Measurements from ENCODE around the gene CCDC88B.

The CCDC88B gene

DNA sequence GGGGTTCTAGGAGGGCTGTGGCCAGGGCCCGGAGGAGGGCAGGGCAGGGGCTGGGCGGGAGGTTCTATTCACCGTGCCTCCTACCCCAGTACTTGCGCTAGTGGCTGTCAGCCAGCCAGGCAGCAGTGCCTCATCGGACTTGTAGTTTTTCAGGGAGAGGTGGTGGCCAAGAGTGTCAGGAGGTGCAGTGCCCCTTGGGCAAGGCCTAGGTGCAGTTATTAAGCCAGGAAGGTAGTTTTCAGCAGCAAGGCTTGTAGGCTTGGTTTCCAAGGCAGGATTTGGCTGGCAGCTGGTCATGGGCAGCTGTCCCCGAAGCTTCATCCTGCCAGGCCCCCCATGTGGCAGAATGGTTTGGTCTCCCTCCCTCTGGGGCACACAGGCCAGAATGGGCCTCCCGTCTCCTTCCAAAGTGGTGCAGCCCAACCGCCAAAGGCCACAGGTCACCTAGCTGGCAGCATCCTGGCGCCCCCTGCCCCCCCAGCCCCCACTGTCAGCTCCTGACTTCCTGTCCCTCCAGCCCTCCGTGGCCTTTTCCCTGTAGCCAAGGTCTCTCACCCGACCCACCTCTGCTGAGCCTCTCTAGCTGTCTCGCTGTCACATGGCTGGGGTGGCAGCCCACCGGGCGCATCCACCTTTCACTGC is 8.5 kb downstream of the CCDC88B start:
- no peak for DNase-seq

DNA sequence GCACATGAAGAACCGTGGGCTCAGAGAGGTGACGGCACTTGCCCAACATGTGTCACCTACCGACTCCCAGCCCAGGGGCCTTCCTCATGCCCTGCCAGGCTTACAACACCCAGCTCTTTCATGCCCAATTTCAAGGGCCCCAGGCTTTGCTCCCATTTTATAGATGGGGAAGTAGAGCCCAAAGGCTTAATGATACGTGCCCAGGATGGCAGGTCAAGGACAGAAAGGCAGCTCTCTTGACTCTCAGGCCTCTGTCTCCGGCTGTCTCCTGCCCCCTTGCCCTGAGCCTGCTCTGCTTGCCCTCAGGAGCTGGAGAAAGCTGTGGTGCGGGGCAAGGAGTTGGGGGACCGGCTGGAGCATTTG is 9.0 kb downstream of the CCDC88B start:
- no peak for DNase-seq

DNA sequence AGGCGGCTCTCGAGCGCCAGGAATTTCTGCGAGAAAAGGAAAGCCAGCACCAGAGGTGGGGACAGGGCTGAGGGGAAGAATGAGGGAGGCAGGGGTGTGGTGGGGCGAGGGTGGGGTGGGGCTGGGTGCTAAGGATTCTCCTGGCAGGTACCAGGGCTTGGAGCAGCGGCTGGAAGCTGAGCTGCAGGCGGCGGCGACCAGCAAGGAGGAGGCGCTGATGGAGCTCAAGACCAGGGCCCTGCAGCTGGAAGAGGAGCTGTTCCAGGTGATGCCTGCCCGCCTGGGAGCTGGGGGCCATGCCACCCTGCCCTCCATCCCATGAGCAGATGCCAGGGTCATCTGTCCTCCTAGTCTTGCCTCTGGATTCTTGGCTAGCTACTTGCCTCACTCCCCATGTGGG is 9.4 kb downstream of the CCDC88B start:
- no peak for DNase-seq

DNA sequence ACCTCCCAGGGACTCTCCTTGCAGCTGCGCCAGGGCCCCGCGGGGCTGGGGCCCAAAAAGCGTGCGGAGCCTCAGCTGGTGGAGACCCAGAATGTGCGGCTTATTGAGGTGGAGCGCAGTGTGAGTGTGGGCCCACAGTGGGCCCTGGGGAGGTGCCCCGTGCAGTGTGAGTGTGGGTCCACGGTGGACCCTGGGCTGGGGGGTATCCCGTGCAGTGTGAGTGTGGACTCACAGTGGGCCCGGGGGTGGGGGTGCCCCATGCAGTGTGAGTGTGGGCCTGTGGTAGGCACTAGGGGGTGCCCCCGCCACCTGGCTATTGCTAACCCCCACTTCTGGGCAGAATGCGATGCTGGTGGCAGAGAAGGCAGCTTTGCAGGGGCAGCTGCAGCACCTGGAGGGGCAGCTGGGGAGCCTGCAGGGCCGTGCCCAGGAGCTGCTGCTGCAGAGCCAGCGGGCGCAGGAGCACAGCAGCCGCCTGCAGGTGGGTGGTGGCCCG is 11.2 kb downstream of the CCDC88B start:
- DNase-seq: no peak

DNA sequence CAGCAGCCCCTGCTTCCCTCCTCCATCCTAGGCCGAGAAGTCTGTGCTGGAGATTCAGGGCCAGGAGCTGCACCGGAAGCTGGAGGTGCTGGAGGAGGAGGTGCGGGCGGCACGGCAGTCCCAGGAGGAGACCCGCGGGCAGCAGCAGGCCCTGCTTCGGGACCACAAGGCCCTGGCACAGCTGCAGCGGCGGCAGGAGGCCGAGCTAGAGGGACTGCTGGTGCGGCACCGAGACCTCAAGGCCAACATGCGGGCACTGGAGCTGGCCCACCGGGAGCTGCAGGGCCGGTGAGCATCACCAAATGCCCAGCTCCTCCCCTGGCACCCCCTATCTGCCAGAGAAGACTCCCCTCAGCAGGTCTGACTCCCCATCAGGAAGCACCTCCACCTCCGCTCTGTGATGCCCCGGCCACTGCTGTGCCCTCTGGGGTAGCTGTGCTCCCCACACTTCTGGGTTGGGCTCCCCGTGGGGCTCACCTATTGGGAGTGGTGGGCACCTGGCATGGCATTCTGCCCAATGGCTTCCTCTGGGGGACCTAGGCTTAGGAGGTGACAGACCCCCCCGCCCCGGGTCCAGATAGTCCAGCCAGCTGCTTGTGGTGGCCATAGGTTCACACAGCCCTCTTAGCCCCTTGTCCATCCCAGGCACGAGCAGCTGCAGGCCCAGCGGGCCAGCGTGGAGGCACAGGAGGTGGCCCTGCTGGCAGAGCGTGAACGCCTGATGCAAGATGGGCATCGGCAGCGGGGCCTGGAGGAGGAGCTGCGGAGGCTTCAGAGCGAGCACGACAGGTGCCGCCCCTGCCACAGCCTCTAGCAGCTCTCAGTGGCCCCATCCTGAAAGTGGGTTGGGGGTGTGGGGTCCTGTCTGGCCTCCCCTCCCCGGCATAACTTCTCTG is 12.3 kb downstream of the CCDC88B start:
- DNase-seq: no peak

DNA sequence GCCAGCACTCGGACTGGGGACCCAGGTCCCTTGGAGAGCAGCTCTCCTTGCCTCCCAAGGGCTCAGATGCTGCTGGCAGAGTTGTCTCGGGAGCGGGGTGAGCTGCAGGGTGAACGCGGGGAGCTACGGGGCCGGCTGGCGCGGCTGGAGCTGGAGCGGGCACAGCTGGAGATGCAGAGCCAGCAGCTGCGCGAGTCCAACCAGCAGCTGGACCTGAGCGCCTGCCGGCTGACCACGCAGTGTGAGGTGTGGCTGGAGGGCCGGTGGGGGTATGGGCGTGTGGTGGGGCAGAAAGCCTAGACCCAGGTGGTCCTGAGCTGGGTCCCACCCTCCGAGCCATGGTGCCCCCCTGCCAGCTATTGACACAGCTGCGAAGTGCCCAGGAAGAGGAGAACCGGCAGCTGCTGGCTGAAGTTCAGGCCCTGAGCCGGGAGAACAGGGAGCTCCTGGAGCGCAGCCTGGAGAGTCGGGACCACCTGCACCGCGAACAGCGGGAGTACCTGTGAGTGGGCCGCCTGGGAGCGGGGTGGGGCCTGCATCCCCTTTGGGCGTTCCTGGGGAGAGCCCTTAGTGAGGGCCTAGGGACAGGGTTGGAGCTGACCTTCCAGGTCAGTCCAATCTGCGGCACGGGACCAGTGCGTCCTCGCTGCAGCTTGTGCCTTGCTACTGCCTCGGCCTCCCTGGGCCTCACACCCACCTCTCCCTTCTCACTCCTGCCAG is 13.2 kb downstream of the CCDC88B start:
- no peak for DNase-seq

DNA sequence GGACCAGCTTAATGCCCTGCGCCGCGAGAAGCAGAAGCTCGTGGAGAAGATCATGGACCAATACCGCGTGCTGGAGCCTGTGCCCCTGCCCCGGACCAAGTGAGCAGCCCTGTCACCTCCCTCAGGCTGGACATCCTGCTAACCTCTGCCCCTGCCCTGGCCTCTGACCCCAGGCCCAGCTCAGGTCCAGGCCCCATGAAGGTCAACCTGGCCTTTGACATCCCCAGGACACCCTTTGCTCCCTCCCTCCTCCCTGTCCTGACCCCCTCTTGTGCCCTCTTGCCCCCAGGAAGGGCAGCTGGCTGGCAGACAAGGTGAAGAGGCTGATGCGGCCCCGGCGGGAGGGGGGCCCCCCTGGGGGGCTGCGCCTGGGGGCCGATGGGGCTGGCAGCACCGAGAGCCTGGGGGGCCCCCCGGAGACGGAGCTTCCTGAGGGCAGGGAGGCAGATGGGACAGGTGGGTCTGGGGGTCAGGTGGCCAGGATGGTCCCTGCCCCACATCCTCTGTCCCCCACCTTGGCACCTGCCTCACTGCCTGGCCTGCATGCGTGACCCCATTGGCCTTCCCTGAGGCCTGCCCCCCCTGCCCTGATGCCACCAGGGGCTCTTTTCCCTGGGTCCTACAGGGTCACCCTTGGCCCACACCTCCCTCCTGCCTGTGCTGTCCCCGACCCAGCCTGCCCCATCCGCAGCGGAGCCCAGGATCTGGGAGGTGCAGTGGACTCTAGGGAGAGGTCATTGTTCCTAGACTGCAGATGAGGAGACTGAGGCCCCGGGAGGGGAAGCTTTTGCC is 13.9 kb downstream of the CCDC88B start:
- DNase-seq: no peak

DNA sequence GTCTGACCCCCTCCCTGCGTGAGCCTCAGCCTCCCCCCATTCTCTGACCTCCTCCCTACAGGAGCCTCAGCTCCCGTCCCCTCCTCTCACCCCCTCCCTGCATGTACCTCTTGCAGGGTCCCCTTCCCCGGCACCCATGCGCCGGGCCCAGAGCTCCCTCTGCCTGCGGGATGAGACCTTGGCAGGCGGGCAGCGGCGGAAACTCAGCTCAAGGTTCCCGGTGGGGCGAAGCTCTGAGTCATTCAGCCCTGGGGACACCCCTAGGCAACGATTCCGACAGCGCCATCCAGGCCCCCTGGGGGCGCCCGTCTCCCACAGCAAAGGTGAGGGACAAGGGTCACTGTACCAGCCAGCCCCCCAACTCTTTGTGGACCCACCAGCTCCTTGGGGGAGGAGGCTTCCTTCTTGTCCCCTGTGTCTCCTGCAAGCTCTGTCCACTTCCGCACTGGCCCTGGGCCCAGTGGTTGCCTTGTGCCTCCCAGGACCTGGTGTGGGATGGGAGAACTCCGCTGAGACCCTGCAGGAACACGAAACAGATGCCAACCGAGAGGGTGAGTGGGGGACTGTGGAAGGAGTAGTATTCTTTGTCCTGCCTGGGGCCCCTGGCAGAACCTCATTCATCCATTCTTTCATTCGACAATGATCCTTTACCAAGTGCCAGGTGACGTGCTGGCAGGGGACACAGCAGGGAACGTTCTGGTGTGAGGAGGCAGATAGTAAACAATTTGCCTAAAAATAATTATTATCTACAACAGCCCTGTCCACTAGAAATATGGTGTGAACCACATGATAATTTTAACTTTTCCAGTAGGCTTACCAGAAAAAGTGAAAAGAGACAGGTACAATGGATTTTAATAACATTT is 15.3 kb downstream of the CCDC88B start:
- peak; percentile 79 for DNase-seq

DNA sequence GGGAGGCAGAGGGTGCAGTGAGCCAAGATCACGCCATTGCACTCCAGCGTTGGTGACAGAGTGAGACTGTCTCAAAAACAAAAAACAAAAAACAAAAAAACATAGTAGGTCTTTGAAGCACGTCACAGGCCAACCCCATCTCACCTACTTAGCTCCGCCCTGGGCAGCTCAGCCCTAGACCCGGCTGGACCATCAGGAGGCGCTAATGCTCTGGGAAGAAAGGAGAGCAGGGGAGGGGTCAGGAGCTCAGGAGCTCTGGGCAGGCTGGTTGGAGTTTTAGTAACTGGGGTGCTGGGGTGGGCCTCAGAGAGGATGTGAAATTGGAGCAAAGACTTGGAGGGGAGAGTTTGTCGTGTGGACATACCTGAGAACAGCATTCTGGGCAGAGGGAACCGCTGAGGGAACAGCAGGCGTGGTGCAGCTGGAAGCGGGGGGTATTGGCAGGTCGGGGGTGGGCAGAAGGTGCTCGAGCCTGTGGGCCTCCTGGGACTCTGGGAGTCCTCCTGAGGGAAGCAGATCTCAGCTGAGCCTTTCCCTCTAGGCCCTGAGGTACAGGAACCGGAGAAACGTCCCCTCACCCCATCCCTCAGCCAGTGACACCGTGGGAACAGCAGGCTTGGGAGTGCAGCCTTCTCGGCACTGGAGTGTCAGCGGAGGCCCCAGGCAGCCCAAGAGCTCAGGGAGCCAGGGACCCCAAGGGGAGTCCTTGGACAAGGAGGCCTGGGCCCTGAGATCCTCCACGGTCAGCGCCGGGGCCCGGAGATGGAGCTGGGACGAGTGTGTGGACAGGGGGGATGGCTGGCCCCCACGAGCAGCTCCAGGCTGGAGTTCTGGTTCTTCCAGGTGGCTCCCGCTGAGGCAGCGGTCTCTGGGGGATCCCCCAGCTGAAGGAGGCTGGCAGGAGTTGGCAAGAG is 16.8 kb downstream of the CCDC88B start:
- DNase-seq: peak; percentile 46

DNA sequence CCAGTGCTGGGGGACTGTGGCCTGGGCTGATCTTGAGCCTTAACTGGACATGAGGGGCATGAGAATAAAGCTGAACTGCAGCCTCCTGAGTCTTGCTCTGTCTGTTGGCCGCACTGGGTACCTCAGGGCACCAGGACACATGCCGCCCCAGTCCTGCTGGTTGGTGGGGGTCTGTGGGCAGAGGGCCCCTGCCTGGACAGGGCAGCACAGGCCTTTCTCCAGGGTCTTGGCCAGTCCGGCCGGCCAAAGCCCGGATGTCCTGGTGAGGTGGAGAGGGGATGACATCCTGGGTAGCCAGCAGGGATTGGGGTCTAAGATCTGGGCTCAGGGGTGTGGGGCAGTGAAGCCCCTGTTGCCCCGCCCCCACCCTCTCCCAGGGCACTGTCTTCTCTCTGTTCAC is 17.4 kb downstream of the CCDC88B start:
- no peak for DNase-seq

DNA sequence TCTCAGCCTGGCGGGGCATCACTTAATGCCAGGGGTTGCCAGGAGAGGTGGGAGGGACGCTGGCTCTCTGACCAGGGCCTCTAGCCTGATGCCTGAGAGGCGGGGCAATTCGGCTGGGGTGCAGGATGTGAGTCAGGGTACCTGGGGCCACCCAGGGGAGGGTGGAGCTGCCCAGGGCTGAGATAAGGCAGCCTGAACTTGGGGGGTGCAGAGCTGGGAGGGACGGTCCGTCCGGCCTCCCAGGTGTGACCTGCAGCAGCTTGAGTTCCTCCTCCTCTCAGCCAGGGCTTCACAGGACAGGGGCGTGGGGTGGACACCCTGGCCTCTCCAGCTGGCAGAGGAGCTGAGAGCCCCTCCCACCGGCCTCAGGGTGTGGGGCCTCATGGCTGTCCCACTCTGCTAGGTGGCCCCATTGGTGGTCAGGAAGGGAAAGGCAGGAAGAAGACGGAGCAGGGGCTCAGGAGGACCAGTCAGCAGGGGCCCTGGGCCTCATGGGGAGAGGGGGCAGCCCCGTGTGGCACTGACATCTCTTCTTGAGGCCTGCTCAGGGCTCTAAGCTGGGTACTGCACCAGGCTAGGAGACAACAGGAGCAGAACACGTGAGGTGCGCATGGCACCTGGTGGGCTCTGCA is 18.0 kb downstream of the CCDC88B start:
- DNase-seq: peak; percentile 93

DNA sequence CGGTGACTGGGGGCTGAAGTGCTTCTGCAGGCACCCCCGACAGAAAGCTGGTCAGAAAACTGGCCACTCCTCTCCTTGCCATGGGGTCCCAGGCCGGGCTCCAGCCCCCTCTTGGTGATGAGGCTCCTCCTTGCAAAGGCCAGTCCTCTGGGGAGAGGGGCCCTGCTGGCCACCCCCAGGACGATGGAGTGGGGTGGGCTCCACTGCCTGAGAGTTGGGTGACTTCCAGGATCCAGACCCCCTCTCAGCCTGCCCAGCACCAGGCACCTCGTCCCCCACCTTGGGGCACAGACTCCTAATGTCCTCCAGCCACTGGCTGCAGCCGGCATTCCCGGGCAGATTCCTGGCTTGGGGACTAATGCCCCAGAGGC is 18.5 kb downstream of the CCDC88B start:
- no peak for DNase-seq

DNA sequence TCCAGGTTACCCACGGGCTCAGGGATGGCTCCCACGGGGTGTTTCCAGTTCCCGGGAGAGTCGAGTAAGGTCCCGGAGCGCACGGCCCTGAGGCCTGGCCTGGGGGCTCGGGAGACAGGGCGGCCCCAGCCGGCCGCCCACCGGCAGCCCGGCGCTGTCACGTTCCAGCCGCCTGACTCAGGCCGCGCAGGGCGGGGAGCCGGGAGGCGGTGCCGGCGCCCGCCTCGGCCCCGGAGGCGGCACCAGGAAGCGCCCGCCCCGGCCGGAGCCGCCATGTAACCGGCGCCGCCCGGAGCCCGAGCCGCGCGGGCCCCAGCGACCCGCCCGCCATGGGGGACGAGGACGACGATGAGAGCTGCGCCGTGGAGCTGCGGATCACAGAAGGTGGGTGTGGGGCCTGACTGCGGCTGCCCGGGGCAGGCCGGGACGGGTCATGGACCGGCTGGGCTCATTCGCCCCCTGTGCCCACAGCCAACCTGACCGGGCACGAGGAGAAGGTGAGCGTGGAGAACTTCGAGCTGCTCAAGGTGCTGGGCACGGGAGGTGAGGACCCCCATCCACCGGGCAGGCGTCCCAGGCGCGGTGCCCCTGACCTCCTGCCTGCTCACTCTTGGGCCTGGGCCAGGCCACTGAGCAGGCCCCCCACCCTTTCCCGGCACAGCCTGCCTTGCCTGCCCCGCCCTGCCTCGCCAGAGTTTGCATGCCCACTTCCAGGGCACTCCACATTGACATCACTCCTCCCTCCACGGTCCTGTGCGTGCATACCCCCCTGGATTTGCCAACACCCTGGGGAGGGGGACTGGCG is 19.1 kb downstream of the CCDC88B start, which contains the start of gene RPS6KA4:
Gene RPS6KA4, plus strand, starts transcription at position 256 of the 805 bp plus-strand sequence. Its CDS starts 74 bp downstream, at position 330.
- peak; percentile 61 for DNase-seq

DNA sequence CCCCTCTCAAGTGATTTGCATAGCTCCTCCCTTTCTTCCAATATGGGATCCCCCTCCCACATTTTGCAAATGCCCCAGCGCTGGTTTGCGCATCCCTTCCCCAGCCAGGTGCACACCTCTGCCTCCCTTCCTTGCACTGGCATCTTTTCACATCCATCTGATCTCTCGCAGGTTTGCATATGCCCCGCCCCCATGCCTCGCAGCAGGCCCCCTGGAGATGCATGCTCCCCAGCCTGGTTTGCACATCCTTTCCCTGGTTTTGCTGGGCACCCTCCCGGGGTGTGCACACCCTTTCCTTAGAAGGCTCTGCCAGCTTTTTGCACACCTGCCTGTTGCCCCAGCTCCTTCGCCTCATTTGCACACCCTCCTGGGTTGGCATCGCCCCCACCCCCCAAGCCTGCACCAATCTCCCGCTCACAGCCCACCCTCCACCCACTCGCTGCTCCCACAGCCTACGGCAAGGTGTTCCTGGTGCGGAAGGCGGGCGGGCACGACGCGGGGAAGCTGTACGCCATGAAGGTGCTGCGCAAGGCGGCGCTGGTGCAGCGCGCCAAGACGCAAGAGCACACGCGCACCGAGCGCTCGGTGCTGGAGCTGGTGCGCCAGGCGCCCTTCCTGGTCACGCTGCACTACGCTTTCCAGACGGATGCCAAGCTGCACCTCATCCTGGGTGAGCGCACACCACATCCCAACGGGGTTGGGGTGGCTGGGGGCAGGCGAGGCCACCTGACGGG is 19.9 kb downstream of the CCDC88B start:
- no peak for DNase-seq

DNA sequence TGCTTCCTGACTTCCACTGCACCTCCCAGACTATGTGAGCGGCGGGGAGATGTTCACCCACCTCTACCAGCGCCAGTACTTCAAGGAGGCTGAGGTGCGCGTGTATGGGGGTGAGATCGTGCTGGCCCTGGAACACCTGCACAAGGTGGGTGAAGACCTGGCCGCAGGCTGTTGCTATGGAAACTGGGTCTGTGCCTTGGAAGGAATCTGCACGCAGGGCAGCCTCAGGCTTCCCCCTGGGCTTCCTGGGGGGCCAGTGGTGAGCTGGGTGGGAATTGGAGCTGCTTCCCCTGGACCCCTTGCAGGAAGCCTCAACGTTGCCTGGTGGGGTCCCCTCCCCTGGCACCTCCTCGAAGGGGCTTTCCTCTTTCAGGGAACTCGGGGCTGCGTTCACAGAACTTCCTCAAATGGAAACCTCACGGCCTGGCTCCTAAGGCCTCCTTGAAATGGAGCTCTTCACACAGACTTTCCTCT is 20.5 kb downstream of the CCDC88B start:
- DNase-seq: no peak

DNA sequence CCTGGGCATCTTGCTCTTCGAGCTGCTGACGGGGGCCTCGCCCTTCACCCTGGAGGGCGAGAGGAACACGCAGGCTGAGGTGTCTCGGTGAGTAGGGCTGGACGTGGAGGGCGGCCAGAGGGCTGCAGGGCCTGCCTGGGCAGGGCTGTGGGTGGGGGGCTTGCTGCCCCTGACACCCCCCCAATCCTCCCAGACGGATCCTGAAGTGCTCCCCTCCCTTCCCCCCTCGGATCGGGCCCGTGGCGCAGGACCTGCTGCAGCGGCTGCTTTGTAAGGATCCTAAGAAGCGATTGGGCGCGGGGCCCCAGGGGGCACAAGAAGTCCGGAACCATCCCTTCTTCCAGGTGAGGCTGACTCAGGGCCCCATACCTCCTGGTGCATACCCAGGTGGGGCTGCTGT is 21.7 kb downstream of the CCDC88B start:
- no peak for DNase-seq

DNA sequence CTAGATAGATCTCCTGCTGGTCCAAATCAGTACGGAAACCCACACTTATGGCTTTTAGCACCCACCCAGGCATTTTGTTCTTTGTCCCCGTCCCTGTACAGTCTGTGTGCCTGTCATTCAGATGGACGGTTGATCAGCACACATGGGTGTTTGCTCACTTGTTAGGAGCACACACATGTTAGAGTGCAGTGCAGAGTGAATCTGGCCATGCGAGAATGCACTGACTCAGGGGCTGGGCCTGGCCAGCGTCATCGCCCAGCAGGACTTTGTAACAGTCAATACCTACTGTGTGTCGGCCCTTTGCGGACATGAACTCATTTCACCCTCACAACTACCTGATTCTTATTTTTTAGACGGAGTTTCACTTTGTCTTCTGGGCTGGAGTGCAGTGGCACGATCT is 22.3 kb downstream of the CCDC88B start:
- DNase-seq: no peak

DNA sequence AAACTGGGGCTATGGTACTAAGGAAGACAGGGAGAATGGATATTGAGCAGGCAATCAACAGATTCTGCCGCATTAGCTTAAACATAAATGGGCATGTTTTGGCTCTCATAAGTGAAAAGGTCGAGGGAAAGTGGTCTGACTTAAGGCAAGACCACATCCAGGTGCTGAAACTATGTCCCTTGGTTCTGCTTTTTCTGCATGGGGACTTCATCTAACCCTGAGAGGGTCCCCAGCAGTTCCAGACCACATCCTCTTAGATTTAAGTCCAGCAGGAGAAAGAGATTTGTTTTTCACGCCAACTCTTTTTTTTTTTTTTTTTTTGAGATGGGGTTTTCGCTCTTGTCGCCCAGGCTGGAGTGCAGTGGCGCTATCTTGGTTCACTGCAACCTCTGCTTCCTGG is 24.4 kb downstream of the CCDC88B start:
- DNase-seq: no peak

All from NCI-H226 (cell line).